NCI-H2081 (cell line): ENCODE data around the gene ARPP19.
"Not testable (repeated sequence)": the region's sequence is repeated elsewhere in the genome, so short reads cannot be mapped to it uniquely, and the experiment has no call there.

Experiments used
- DNase-seq, 2 experiments: peaks; one replicate each; lab custom pipeline; 2025; lab: John Stamatoyannopoulos, UW

ARPP19 gene

DNA sequence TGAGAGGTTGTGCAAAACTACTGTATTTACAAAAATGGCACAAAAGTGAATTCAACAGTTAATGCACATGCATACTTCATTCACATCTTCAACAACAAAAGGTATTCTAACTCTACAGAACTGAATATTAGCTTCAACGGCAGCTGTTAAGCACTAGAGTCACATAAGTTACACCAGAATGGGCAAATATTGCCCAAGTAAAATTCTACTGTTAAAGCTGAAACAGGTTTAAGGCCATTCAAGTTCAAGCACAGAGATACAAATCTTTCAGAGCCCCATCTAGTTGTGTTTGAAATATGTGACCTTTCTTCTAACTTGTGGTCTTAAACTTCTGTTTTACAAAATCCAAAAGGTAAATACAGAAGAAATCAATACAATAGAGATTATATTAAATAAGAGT, 17.6 kb downstream of the ARPP19 start:
- DNase-seq = not testable (repeated sequence)

DNA sequence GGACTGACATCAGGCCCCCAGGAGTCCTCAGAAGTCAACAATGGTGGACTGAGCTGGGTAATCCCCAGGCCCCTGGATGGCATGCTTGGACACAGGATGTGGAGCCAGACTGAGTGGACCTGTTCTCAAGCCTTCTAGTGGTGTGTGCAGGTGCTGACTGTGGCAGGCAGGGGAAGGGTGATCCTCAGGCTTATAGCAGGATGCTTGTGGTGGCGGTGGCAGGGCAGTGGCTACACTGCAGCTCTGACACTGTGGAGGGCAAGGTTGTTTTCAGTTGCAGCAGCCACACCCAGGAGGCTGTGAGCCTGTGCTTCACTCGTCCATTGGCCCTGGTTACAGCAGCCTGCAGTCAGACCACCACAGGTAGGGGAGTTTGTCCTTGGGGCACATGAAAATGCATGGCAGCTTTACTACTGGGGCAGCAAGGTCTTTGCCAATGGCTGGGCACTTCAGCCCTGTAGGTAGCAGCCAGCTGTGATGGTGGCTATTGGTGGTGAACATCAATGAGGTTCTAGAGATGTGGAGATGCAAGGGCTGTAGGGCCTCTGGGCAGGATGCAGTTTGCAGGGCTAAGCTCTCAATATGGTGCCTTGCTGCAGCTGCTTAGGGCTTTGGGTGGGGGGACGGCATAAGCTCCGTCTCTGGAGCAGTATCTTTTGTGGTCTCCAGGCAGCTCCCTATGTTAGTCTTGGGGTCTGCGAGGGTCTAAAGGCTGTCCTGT, 22.6 kb downstream of the ARPP19 start:
- DNase-seq = no peak

DNA sequence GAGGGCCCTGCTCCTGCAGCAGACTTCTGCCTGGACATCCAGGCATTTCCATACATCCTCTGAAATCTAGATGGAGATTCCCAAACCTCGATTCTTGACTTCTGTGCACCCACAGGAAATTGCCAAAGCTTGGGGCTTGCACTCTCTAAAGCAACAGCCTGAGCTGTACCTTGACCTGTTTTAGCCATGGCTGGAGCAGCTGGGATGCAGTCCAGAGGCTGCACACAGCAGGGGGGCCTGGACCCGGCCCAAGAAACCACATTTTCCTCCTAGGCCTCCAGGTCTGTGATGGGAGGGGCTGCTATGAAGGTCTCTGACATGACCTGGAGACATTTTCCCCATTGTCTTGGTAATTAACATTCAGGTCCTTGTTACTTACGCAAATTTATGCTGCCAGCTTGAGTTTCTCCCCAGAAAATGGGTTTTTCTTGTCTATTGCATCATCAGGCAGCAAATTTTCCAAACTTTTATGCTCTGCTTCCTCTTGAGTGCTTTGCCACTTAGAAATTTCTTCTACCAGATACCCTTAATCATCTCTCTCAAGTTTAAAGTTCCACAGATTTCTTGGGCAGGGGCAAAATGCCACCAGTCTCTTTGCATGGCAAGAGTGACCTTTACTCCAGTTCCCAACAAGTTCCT, 28.3 kb downstream of the ARPP19 start:
- no peak for DNase-seq

DNA sequence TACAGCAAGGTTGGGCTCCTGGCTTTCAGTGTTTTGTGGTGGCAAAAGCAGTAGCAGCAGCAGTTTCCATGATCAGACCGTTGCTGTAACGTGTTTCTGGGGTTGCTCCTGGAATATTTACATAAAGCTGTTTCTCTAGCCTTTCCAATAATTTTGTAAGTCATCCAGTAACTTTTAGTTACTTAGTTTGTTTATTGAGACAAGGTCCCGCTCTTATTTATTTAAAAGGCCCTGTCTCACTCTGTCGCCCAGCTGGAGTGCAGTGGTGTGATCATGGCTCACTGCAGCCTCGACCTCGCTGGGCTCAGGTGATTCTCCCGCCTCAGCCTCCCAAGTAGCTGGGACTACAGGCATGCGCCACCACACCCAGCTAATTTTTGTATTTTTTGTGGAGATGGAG, 31.4 kb downstream of the ARPP19 start:
- DNase-seq = no peak

DNA sequence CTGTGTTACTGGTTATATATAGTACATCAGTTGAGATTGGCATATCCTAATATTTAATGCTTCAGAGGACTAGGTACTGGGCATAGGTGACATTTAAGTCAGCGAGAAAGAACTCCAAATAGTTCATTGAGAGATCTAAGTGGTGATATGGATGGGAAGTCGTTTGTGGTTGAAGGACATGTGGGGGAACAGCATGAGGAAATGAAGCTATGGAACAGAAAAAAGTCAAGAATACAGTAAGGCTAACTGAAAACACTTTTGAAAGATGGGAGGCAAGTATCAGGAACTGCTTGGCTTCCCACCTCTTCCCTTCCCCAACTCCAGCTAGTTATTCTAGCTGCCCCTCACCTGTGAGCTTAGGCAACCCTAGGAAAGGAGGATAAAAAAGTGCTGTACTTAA, 36.4 kb downstream of the ARPP19 start:
- no peak for DNase-seq

DNA sequence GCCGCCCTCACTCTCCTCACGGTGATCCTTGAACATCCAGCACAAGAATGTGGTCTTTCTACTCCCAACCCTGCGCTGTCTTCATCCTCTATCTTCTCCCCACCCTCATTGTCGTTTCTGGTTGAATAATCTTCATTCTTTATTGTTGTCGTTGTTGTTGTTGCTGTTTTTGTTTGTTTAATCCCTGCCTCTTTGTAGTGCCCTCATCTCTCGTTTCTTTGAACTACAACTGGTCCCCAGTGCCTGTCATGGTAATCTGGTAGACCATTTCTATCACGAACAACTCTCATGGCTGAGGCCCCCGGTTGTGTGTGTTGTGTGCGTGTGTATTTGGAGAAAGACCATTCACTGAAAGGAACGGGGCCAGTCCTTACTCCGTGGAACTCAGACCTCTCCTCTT, 38.9 kb downstream of the ARPP19 start:
- no peak for DNase-seq

DNA sequence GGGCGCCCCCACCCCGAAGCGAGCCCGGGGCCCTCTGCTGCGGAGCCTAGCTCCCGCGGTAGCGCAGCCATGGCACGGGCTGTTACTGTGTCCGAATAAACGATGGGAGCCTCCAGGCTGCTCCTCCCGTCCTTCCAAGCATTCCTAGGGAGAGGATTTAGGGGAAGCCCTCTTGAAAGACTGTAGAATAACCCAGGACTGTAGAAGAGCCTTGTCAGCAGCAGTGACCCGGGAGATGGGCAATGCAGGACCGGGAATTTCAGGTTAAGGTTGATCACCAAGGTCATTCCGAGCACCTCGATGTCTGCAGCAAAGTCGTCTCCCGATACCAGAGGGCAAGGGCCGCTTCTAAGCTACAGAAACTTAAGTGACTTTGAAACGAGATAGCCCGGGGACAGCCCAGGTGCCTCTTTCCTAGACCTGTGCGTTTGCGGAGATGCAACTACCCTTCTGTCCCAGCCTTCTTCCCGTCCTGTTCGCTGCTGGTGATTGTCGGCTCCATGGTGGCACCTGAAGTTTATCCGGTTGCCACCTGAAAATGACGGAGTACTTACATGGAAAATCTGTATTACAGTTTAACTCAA, 39.4 kb downstream of the ARPP19 start:
- peak in 1 of 2 experiments; percentile 10 for DNase-seq

DNA sequence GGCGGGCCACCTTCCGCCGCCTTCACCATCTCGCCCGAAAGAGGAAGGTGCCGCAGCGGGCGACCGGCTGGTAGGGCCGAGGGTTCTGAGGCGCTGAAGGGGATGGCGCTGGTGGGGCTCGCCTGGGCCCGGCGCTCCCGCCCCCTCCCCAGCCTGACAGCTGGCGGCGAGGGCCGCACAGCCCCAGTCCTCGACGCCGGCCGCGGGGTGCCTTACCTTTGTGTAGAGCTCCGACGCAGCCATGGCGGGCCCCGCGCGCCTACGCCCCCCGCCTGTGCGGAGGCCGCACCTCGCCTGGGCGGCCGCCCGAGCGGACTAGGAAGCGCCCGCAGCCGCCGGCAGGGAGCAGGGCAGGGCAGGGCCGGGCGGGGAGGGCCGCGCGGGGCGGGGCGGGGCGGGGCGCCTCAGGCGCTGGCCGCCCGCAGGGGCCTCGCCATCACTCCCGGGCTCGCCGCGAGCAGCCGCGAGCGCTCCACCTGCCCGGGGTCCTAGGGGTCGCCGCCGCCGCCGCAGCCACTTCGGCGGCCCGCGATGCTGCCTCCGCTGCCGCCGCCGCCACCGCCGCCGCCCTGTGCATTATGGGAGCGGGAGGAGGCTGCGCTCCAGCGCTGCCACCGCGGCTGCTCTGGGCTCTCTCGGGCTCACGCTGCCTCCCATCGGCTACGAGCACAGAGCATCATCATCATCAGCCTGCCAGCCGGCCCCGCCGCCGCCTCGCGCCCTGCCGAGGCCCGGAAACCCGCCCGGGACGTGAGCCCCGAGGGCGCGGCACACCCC, 40.1 kb downstream of the ARPP19 start, which contains the start of gene MYO5A:
Gene MYO5A, minus strand, starts transcription at position 317 of the 777 bp plus-strand sequence. Its CDS starts 74 bp downstream, at position 243.
- DNase-seq = peak; percentile 49 to 69

DNA sequence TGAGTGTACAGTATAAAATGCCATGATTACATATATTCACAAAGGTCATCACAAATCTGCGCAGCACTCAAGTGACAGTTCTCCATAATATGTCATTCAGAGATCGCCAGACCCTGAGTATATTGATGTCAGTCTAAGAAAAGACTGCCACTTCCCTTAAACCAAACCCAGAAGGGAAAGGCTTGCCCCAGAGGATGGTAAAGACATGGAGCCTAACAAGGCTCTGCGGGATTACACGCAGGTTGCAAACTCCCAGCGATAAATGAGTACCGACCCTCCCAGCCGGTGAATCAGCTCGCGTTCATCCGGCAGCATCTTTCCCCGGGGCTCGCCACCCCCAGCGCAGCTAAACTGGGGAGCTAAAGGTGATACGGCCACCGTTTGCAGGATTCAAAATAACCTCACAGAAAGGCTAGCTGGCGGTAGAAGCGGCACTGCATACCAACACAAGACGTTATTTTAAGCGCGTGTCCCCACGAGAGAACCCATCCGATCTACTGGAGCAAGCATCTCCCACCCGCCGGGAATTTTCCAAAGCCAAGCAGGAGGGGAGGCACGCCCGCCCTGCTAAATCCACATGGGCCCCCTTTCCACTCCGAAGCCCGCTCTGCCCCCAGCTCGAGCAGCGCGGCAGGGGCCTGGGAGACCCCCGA, 40.8 kb downstream of the ARPP19 start:
- DNase-seq = peak; percentile 33 to 39

DNA sequence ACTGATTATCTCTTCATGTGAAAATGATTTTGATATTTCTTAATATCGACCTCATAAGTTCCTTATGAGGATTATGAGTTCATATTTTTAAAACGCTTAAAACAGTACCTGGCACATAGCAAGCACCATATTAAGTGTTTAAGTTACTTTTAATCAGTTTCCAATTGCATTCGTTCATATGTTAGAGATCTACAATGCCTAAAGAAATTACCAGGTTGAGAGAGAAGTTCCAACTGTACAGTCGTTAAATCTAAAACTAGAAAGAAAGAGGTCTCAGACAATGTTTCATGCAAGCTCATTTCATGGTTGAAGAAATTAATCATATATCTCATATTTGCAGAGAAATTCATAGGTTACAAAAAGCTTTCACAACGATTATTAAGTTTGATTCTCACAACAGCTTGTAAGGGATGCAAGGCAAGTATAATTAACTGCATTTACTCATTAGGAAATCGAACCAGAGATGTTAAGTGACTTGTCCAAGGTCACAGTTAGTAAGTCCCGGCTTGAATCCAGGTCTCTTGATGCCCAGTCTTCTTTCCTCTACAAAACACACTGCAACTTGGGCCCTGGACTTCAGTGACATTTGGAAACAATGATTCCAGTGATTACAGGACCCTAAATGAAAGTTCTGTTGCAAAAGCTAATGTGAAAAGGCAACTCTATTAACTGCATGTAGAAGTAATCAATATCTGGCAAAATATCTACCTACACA, 41.5 kb downstream of the ARPP19 start:
- no peak for DNase-seq

DNA sequence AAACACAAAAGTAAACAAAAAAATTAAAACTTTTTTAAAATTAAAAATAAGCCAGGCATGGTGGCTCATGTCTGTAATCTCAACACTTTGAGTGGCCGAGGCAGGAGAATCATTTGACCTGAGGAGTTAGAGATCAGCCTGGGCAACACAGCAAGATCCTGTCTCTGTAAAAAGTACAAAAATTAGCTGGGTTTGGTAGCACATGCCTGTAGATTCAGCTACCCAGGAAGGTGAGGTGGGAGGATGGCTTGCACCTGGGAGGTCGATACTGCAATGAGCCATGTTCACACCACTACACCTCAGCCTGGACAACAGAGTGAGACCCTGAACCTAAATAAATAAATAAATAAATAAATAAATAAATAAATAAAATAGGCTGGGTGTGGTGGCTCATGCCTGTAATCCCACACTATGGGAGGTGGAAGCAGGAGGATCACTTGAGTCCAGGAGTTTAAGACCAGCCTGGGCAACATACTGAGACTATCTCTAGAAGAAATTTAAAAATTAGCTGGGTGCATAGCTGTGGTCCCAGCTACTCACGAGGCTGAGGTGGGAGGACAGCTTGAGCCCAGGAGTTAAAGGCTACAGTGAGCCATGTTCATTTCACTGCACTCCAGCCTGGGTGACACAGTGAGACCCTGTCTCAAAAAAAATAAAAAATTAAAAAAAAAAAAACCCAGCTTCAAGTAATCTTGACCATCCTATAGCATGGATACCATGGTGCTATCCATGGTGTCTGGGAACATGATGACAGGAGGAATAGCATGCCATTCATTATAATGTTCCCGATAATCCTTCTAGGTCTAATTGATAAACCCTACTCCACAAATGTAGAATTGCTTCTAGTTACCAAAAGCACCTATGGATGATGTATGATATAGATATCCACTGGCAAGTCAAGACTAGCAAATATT, 44.4 kb downstream of the ARPP19 start:
- no peak for DNase-seq

DNA sequence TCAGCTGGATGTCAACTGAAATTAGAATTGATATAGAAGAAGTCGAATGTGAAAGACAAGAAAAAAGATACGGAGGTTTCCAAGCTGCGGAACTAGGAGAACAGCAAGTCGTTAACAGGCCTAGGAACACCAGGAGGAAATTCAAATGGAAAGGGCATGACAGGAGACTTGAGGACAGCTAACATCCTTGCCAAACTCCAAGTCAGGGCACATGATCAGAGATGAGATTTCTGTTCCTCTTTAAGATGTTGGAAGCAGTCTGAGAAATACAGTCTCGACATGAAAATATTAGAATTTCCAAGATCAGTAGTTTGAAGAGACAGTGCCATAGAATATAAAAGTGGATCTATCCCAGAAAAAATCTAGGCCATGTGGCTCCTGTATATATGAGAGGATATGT, 45.2 kb downstream of the ARPP19 start:
- no peak for DNase-seq

DNA sequence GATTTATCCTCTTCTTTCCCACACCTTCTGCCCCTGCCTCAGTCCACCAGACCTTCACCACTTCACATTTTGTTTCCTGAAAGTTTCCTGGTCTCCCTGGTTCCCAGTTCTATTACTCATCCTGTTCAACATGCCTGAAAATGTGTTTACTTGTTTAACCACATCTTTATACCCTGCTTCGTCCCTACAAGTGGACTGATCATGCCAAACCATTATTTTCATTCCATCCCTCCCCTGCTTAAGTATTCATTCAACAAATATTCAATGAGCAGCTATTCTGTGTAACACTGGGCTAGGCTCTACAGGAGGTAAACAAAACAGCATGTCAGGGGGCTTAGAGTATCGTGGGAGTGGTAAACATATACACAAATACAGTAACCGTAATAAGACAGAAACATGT, 45.6 kb downstream of the ARPP19 start:
- DNase-seq = no peak

DNA sequence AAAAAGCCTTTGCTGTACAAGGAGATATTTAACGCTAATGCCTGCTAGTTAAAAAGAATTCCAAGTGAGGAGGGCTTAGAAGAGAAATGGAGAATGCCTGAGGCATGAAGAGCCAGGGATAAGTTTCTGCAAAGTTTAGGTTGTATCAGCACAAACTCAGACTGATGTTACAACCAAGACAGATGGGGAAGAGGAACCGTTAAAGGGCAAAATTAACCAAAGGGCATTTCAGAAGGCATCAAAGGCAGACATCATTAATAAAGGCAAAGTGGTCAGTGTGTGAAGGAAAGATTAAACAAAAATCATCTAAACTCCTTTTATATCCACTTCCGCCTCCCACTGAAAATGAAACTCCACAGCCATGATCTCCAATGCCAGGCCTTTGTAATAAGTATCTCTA, 47.1 kb downstream of the ARPP19 start:
- DNase-seq = no peak

DNA sequence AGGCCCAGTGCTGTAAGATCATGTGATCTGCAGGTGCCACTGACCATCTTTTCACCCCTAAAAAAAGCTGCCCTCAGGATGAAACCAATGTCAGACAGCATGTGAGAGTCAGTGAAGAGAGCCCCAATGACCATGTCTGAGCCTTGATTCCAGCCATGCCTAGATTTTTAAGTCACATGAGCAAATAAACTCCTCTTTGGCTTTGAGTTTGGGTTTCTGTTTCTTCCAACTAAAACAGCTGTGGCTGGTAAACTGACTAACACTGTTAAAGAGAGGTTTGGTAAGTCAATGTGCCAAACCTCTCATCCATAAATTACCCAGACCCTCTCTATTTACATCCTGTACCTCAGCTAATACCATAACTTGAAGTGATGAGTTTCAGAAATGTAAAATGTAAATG, 48.4 kb downstream of the ARPP19 start:
- no peak for DNase-seq

DNA sequence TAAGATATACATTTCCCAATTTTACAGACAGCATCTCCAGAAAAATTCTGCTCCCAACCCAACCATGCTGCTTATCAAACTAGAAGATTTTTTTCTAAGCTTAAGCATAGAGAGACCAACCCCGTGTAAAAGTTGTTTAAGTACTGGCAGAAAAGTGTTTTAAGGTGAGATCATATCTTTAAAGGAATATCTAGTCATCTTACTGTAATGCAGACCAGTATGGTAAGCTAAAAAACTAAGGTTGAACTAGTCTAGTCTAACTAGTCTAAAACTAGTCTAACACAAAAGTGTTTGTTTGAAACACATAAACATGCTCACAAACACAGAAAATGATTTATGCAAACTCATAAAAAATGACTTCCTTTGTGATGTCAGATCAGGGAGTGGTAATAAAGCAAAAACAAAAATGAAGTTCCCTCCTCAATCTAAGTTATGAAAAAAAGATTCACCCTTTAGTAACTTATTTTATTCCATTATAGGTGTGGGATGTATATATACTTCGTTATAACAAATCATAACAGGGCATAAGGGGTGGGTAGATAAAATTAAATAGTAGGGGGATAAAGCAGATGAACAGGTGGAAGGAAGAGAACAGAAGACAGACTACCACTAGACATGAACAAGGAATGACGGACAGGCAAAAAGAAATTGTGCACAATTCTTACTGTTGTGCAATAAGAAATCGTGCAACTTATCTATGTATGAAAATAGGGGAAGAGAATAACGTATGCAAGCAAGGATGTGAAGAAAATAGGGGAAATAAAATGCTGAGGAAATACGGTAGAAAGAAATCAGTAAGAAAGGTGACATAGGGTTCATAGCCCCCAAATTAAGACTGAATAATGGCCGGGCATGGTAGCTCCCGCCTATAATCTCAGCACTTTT, 50.1 kb downstream of the ARPP19 start:
- DNase-seq = no peak

DNA sequence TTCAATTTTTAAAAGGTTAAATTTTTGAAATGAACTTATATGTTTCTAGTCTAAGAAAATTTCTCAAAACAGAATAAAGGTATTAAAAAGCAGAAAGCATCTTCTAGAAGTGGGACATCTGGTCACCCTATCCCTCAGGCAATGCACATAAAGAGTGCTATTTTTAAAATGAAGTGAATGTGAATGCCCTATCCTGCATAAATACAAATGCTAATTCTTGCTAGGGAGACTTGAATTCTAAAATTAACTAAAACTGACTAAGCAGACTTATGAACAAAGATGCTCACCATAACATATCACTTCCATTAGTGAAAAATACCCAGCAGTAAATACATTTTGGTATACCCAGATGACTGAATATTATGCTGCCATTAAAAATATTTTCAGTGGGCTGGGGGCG, 51.8 kb downstream of the ARPP19 start:
- no peak for DNase-seq

DNA sequence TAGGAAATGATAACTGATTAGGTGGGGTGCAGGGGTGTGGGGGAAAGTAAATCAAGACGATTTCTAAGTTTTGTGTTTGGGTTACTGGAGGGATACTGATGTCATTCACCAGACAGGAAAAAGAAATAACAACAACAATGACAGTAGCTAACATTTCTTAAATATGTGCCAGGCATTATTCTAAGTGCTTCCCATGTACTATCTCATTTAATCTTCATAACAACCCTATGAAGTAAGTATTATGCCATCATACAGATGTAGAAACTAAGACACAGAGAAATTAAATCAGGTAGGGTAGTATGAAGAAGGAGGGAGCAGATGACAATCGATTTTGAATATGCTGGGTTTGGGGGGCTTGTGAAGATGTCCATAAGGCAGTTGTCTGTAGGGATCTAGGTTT, 53.5 kb downstream of the ARPP19 start:
- no peak for DNase-seq

DNA sequence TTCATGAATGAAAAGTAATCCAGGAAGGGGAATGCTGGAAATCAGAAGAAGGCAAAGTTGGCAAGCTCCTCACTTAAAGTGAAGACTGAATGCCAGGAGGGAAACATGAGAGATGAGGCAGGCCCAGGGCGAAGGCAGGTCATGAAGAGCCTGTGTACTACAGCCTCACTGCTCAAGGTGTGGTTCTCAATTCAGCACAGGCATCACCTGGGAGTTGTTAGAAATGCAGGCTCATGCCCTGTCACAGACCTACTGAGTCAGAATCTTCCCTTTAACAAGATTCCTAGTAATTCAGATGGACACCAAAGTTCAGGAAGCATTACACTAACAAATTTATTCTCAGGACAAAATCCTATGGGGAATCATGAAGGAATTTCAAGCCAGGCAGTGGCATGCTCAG, 54.3 kb downstream of the ARPP19 start:
- no peak for DNase-seq
